Heart left ventricle (tissue), 16 donors: ENCODE data around the gene MYO5C. TPM values are rescaled to one million over a fixed set of nuclear protein-coding genes. Genes with fewer than 3 reads are reported as not detected.

Experiments
- ATAC-seq, 4 donors: fragments of 200-7000 bp; cut with Tn5 transposase; one replicate each; pipeline ENCODE4 v1.9.1; 2020 to 2022; ENCODE audit warnings: moderate library complexity in 4 of 4, mild to moderate bottlenecking in 3 of 4, moderate number of reproducible peaks in 1 of 4
- DNase-seq, 5 donors: peaks; one replicate each; pipeline ENCODE4 v3.0.0-alpha.2; 2020
- H3K27ac ChIP-seq, 12 donors: fragments of 200-600 bp; sonication (generic) in 4 of 12; one replicate each; pipeline versions ENCODE4 v1.5.0 to v1.8.0; 2016 to 2022; ENCODE audit warnings: mild to moderate bottlenecking in 2 of 12
- H3K27me3 ChIP-seq, 9 donors: fragments of 200-600 bp; sonication (generic) in 2 of 9; one replicate each; pipeline versions ENCODE4 v1.5.1 to v1.8.0; 2016 to 2022; ENCODE audit warnings: mild to moderate bottlenecking in 3 of 9
- H3K36me3 ChIP-seq, 9 donors: fragments of 200-600 bp; sonication (generic) in 2 of 9; one replicate each; pipeline versions ENCODE4 v1.5.0 to v1.8.0; 2018 to 2022; ENCODE audit warnings: mild to moderate bottlenecking in 2 of 9
- H3K4me1 ChIP-seq, 12 donors: fragments of 200-600 bp; sonication (generic) in 4 of 12; one replicate each; pipeline versions ENCODE4 v1.5.0 to v1.8.0; 2016 to 2022; ENCODE audit warnings: mild to moderate bottlenecking in 3 of 12
- H3K4me3 ChIP-seq, 12 donors: fragments of 200-600 bp; sonication (generic) in 4 of 12; one replicate each; pipeline versions ENCODE4 v1.5.0 to v1.8.0; 2017 to 2022; ENCODE audit warnings: mild to moderate bottlenecking in 9 of 12, moderate library complexity in 4 of 12
- H3K9me3 ChIP-seq, 12 donors: fragments of 200-600 bp; sonication (generic) in 4 of 12; one replicate each; pipeline versions ENCODE4 v1.5.0 to v1.8.0; 2016 to 2022; ENCODE audit warnings: mild to moderate bottlenecking in 1 of 12
- CTCF ChIP-seq, 12 donors: fragments of 200-600 bp; sonication (generic) in 4 of 12; IDR thresholded peaks; one replicate each; pipeline versions ENCODE4 v1.5.0 to v1.8.0; 2018 to 2022; ENCODE audit warnings: antibody characterized with exemption in 12 of 12, mild to moderate bottlenecking in 5 of 12
- POLR2A ChIP-seq, 2 donors: fragments of 450-650 bp; IDR thresholded peaks; one replicate each; pipeline ENCODE4 v1.6.1; 2017; ENCODE audit warnings: antibody characterized with exemption in 2 of 2, mild to moderate bottlenecking in 2 of 2, moderate library complexity in 2 of 2
- WGBS, 4 donors: extraction: QIAGEN DNeasy Blood & Tissue Kit in 2 of 4; methylation state at CpG; one replicate each; pipeline versions ENCODE4 v1.1.5 to v1.1.7; 2013 to 2018; 5-methylcytosine and 5-hydroxymethylcytosine counted together
- intact Hi-C, 10 donors: fragments of 100-400 bp; cut with DNase I; formaldehyde crosslinking; loops; one replicate each; pipeline versions ENCODE4 v1.11.1 to v1.14.2; 2022
- polyA plus RNA-seq, 2 donors: library from polyadenylated mRNA; stranded (reverse); fragments of 200-250 nt; gene quantifications; one replicate each; pipeline ENCODE4 v1.2.3, GENCODE V29; 2013
- total RNA-seq, 9 donors: library from RNA; depleted of rRNA in 2 of 9; stranded (reverse); fragments of >200 nt in 2 of 9; fragmentation: NEBNext Ultra II Directional in 3 of 9; extraction: Animal tissue kit (Norgen Biotek cat#: 25700) in 3 of 9; gene quantifications; one replicate each; pipeline versions ENCODE4 v1.1.0 to v1.2.4, GENCODE V29; 2016 to 2023
- donor health status: ischemic (EF 13 %, LVEDD 7.1; RV severe dilation, severe dysfunction).
- donor health status: healthy with polysubstance abuse.
- donor health status: DM: no; HTN: yes; CAD: no.
- donor health status: DM: no; HTN: no; CAD: no.
- donor health status: ischemic (EF 25% LVEDD 6.9; RV normal size, moderate dysfunction).
- donor health status: ischemic (EF 25% LVEDD 5.7; RV mildly dilated, moderate dysfunction).
- donor health status: healthy.
- donor health status: DM: yes; HTN: yes; CAD: no.
- donor health status: ischemic (EF 35%, LVEDD 5.7; RV mildly dilated, moderate dysfunction).
- donor health status: nonischemic (EF 11% LVEDD 7.7; RV severe dilation, severe dysfunction).
- donor health status: DM: yes; HTN: yes; CAD: no.
- donor health status: PGD.
- donor health status: ischemic (EF 29% LVEDD 5.4; RV normal size, mild dysfunction).
- donor health status: nonischemic (EF 23%, LVEDD 6.1; RV moderate dilation, normal function).

MYO5C gene
- total and polyA plus RNA-seq, 11 donors: 0.89 to 7.2 (median 2.3) TPM

GRCh38 chr15:52303093-52303772 lies 7.6 kb upstream of the MYO5C start:
- Histone ChIP-seq H3K4me1 (peaks cover 0 to 2% (median 0%) of the 10 kb centered on the region in 12 donors), H3K9me3 (no peaks in the 10 kb centered on the region), H3K4me3 (no peak overlapping the region), H3K36me3 (no peaks in the 10 kb centered on the region), H3K27ac (no peak overlapping the region), H3K27me3 (no peaks in the 10 kb centered on the region)
- intact Hi-C loops: no loop called here
- DNase-seq: no peak
- ATAC-seq: no peak
- TF ChIP-seq POLR2A (IDR thresholded peaks at IDR 0.05) (no peak), CTCF (IDR thresholded peaks at IDR 0.05) (no peak)
- 59 to 72% (median 67%) methylated on average over 3 of the region's 3 CpGs for WGBS, 4 donors

- Histone ChIP-seq H3K4me1 (peaks cover 0 to 1% (median 0%) of the 10 kb centered on the region in 12 donors), H3K27me3 (peaks cover 0 to 3% (median 0%) of the 10 kb centered on the region in 9 donors), H3K27ac (no peak overlapping the region), H3K36me3 (no peaks in the 10 kb centered on the region), H3K4me3 (no peak overlapping the region), H3K9me3 (no peaks in the 10 kb centered on the region)
- 91 to 99% (median 96%) methylated on average over 2 of the region's 2 CpGs for WGBS, 4 donors
- TF ChIP-seq POLR2A (IDR thresholded peaks at IDR 0.05): no peak
- TF ChIP-seq CTCF (IDR thresholded peaks at IDR 0.05): no peak
- DNase-seq (no peak), ATAC-seq (no peak)
- intact Hi-C loops: no loop called here
These were observed 5.8 kb upstream of the MYO5C start for GRCh38 chr15:52301265-52301847.

- Histone ChIP-seq H3K4me1 (peaks cover 0 to 20% (median 10%) of the 10 kb centered on the region in 12 donors), H3K9me3 (no peaks in the 10 kb centered on the region), H3K27me3 (peaks cover 0 to 29% (median 0%) of the 10 kb centered on the region in 9 donors), H3K27ac (peak overlapping the region in 6 of 12 donors; percentile 18 to 66 (median 46)), H3K36me3 (no peaks in the 10 kb centered on the region), H3K4me3 (peak overlapping the region; percentile 44 to 84 (median 65))
- TF ChIP-seq POLR2A (IDR thresholded peaks at IDR 0.05) (no peak), CTCF (IDR thresholded peaks at IDR 0.05) (no peak)
- intact Hi-C loops: no loop called here
- ATAC-seq (peak in 3 of 4 donors; percentile 3 to 17 (median 11)), DNase-seq (no peak)
- 4 to 29% (median 8%) methylated on average over 4 to 32 of the region's 32 CpGs for WGBS, 4 donors
These were observed 653 bp downstream of the MYO5C start for GRCh38 chr15:52294881-52295420.

- WGBS, 4 donors: 83 to 89% (median 87%) methylated on average over 7 of the region's 7 CpGs
These were observed 2.7 kb downstream of the MYO5C start for GRCh38 chr15:52292780-52293392.

More at GRCh38 chr15:52292780-52293392, 2.7 kb downstream of the MYO5C start:
- Histone ChIP-seq H3K27me3 (peaks cover 0 to 29% (median 0%) of the 10 kb centered on the region in 9 donors), H3K4me1 (peaks cover 0 to 22% (median 10%) of the 10 kb centered on the region in 12 donors), H3K9me3 (no peaks in the 10 kb centered on the region), H3K36me3 (no peaks in the 10 kb centered on the region), H3K4me3 (no peak overlapping the region), H3K27ac (no peak overlapping the region)
- intact Hi-C loops: no loop called here
- ATAC-seq (no peak), DNase-seq (no peak)
- TF ChIP-seq POLR2A (IDR thresholded peaks at IDR 0.05): no peak
- TF ChIP-seq CTCF (IDR thresholded peaks at IDR 0.05): no peak
